GM18505 (cell line): ENCODE measurements around the gene WSCD2.

ENCODE experiments used
- ATAC-seq: cut with Tn5 transposase; IDR thresholded peaks from one replicate; pipeline ENCODE4 v1.9.1; 2021; ENCODE audit not compliant: unreplicated experiment
- POLR2A ChIP-seq: IDR thresholded peaks from 4 replicates; pipeline ENCODE4 v1.6.1; 2011; ENCODE audit warnings: borderline replicate concordance; ENCODE audit not compliant: insufficient read depth, insufficient read length; ENCODE audit errors: extremely low read depth

WSCD2 gene

DNA sequence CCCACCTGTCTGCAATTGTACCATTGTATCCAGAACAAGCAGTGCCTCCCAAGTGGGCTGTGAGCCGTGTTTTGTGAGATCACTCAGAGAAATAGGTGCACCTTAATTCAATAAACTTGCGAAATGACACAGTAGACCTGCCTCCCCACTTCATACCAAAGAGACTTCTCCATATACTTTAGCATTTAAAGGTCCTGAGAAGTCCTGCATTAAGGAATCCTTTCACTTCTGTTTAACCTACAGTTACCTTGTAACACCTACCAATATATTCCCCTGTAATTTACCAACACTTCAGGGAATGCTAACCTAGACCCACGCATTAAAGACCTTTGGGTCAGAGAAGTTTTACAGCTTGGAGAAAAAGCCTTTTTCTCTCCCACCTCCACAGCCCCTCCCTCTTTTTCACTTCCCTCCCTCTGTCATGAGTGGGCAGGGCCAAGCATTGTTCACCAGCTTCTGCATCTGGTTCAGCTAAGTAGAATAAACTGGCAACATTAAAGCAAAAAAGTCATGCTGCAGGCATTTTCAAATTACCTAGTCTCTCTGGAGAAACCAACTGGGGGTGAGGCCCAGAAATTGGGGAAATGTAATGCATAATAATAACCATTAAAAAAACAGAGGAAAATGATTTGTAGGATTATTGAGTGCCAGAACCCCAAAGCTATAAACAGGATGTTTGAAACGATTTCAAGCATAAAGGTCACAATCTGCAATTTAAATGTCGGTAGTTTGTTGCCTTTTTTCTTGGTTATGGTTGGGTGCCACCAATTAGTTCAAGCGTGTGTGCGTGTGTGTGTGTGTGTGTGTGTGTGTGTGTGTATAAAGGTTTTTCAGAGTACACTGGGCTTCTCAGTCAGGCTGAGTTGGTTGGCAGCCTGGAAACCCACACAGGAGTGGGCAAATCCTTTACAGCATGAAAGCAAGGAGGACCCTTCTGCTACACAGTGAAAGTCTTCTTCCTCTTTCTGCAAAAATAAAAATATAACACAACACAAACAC lies 13.7 kb upstream of the WSCD2 start:
- no peak for ATAC-seq
- no peak for TF ChIP-seq POLR2A

DNA sequence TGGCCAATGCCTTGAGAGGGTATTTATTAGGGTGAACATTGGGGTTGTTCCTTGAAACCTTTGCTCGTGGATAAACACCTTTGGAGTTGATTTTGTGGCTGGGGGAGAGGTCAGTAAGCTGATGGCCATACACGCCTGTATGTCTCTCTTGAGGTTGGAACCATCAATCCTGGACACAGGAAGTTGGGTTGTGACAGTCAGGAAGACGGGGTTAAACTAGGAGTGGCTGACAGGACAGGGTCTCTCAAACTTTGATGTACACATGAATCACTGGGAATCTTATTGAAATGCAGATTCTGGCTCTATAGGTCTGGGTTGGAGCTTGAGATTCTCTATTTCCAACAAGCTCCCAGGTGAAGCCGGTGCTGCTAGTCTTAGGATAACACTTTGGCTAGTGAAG lies 12.8 kb upstream of the WSCD2 start:
- ATAC-seq = no peak

DNA sequence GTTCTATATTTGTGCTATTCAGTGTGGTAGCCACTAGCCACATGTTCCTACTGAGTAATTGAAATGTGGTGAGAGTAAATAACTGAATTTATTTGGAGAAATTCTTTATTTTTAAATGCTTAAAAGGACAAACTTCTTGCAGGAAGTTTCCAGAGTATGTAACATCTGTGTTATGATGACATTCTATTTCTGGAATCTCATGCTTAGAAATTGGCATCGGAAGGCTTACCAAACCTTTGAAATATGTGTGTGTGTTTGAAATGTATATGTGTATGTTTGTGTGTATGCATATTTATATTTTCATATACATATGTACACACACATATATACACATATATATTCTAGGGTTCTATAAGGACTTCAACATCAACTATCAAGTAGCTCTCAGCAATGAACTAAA lies 12.4 kb upstream of the WSCD2 start:
- no peak for ATAC-seq
- no peak for TF ChIP-seq POLR2A

More for the DNA sequence above, 12.8 kb upstream of the WSCD2 start:
- TF ChIP-seq POLR2A = no peak

DNA sequence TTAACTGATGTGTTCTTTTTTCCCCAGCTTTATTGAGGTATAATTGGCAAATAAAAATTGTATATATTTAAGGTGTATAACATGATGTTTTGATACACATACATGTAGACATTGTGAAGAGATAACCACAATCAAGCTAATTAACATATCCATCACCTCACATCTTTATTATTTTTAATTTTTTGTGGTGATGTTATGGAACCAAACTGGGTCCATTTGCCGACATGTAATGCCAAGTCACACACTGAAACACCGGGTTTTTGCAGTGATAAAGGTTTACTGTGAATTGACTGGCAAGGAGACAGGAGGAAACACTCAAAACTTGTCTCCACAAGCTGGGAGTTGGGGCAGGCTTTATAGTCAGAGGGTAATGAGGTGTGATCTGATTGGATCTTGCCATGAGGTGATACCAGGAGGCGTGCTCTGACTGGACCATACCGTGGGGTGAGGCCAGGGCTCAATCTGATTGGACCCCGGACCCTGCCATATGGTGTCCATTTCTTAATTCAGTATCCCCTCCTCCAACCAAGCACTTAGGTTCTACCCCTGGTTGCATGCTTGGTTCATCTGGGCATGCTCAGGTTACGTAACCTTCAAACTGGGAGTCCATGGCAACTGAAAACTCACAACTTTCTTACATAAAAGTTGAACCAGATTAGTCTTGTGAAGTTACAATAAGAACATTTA lies 11.8 kb upstream of the WSCD2 start:
- ATAC-seq = no peak
- no peak for TF ChIP-seq POLR2A

DNA sequence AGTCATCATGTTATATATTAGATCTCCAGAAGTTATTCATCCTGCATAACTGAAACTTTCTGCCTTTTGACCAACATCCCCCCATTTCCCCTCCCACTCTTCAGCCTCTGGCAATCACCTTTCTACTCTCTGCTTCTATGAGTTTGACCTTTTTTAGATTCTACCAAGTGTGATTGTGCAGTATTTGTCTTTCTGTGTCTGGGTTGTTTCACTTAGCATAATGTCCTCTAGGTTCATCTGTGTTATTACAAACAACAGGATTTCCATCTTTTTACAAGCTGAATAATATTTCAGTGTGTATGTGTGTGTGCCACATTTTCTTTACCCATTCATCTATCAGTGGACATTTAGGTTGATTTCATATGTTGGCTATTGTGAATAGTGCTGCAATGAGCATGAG lies 11.2 kb upstream of the WSCD2 start:
- no peak for ATAC-seq

DNA sequence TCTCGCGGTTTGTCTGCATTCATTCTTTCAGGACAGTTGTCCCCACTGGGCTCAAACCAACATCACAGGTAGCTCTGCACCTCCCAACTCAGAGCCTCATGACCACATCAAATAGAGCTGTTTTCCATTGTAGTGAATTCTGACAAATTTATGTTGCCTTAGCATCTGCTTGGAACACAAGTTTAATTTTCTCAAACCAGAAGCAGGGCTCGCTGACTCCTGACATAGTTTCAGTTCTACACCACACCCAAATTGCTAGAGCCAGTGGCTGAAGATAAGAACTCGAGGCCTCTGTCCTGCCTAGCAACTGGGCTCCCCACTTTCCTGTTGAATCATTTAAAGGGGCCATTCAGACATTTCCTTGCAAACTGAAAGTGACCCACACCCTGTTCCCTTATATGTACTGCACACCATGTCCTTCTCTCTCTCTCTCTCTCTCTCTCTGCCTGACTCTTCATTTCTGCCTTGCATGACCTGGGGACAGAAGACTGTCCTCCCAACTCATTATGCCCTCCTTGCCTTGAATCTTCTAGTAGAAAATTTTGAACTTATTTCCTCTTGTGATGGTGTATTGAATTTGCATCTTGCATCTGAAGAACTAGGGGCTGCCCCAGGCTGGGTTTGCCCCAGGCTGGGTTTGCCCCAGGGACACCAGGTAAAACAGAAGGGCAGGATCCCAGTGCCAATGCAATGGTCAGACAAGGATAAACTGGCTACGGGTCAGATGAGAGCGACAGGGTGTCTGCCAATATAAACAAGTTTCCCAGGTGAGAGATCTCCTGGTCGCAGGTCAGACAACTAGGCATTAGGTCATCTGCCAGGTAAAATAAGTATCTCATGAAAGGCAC lies 9.7 kb upstream of the WSCD2 start:
- TF ChIP-seq POLR2A = no peak
- peak; percentile 52 for ATAC-seq

More for the DNA sequence above, 11.2 kb upstream of the WSCD2 start:
- no peak for TF ChIP-seq POLR2A

DNA sequence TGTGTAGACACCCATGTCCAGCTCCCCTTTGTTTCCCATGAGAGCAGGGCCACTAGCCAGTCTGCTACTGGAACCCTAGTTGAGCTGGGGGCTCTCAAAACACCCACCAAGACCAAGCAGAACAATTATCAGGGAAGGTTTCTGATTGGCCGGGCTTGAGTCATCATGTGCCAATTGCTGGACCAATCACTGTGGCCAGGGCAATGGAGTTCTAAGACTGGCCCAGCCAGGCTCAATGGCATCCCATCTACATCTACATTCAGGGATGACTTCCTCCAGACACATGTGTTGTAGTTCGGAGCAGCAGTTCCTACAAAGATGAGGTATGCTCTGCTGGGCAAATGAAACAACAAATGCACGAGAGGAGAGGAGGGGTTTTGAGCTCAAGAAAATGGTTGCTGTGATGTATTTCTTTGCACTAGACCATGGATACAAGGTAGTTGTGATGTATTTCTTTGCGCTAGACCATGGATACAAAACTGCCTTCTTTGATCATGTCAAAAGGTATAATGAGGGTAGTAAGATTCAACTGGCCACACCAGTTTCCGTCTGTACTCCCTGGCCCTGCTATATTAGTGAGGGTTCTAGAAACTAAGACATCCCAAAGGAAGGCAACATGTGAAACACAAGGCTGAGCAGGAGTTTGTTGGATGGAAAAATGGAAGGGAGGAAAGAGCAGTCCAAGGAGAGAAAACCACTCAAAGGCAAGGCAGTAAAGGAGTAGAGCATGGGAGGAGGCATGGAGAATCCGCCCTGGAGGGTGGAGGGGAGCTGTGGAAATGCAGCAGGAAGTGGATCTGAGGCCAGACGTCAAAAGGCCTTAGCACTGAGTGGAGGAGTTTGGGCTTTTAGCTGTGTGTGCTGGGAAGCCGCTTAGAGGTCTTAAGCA lies 8.9 kb upstream of the WSCD2 start:
- no peak for TF ChIP-seq POLR2A
- no peak for ATAC-seq

DNA sequence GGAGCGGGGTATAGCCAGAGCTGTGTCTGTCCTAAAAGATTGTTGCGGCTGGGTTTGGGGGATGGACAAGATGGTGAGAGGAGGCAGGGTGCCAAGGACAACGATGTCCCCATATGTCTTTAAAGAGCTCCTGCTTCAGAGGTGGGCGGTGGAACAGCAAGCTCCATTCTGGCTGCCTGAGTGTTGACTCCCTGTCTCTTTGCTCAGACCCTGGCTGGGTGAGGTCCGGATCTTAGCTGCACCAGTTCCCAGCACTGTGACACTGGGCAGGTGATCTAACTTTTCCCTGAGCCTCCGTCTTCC lies 8.3 kb upstream of the WSCD2 start:
- no peak for ATAC-seq

DNA sequence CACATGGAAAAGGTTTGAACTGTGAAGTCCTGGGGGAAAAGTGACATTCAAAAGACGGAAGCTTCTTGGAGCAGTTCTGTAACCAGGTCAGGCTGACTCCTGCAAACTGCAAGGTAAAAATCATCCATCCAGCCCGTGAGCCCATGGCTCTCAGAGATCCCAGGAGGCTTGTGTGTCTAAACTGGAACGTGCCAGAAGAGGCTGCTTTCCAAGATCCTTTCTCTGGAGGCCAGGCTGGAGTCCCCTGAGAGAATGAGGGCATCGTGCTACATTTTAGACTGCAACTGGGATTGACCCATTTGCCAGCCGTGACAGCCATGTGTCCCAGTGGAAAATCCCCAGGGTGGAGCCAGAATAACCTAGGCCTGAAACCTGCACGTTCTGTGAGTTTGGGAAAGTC lies 7.8 kb upstream of the WSCD2 start:
- no peak for ATAC-seq
- no peak for TF ChIP-seq POLR2A

More for the DNA sequence above, 8.3 kb upstream of the WSCD2 start:
- TF ChIP-seq POLR2A = no peak

DNA sequence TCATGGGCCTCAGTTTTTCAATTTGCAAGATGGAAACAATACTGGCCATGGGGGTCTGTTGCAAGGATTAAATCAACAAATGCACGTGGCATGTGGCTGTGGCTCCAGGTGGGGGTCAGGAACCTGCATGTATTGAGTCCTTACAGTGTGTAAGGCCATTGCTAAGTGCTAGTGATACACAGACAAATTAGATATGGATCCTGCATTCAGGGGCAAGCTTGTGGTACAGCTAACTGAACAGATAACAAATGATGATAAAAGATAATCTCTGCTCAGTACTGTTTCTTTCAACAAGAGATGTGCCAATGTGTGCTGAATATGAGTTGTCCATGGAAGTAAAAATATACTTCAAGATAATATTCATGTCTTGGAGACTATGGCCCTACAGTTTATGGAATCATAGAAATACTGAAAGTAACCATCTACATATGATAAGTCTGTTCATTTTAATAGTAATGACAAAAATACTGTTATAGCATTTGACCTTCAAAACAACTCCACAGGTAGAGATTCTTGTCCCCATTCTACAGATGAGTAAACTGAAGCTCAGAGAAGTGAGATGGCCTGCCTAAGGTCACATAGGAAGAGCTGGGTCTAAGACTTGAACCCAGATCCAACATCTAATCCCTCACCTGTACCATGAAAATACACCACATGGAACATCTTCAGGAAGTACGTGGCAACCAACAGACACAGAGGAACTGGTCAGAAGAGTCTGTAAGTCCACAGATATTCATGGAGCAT lies 7.2 kb upstream of the WSCD2 start:
- ATAC-seq = no peak
- no peak for TF ChIP-seq POLR2A

DNA sequence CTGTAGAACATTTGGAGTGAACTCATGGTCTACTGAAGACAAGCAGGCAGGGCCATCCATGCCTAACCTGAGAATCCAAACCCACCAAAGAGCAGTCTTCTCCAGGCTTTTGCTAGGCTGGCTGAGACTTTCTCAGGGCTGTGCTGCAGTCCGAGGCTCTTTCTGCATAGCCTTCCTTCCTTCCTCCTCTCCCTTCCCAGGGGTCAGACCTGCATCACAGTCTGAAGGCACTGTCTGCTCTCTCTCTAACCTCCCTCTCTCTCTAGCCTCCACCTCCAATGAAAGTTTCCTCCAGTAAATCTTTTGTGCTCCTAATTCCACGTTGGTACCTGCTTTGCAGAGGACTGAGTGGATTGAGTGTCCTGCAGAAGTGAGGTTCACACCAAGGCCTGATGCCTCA lies 6.4 kb upstream of the WSCD2 start:
- TF ChIP-seq POLR2A = no peak
- no peak for ATAC-seq

DNA sequence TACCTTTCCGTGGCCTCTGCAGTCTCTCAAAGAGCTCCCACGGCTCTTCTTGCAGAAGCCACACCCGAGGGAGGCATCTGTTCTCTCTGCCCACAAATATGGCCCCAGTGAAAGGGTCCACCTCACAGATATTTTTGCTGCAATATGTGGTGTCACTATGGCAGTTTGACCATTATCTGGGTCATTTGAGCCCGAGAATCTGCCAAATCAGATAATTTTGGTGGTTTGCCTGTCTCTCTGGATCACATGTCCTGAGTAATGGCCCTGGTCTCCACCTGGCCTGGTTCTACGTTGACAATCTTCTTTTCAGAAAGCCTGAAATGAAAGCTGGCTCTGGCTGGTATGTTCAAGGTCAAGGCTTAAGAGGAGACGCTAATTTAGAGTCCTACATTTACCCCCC lies 5.7 kb upstream of the WSCD2 start:
- ATAC-seq = no peak
- no peak for TF ChIP-seq POLR2A

DNA sequence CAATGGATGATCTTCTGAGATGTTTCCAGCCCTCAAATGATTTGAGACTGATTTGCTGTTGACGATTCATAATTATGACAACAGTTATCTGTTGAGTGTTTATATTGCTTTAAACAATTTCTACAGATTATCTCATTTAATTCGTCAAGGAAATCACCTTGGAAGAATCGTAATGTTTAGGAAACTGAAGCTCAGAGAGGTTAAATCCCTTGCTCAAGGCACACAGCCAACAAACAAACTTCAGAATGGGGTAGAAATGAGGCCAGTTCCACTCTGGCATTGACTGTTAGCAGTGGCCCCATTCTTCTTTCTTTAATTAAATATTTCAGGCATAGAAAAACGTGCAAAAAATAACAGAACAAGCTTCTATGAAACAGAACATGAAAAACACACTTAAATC lies 4.0 kb upstream of the WSCD2 start:
- TF ChIP-seq POLR2A = no peak
- ATAC-seq = no peak

DNA sequence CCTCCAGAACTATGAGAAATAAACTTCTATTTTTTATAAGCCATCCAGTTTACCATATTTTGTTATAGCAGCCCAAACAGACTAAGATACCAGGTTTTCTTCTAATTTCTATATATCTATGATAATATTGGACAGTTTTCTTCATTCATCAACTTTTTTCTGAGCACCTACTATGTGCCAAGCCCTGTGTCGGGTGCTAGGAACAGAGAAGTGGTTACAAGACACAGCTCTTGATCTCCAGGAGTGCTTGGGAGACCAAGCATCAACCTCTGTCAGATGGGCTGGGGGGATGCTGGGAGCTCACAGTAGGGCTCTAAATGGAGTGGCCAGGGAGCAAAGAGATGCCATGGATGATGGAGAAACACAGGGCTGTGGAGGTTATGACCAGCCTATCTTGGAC lies 2.9 kb upstream of the WSCD2 start:
- TF ChIP-seq POLR2A = no peak
- no peak for ATAC-seq
